ENCODE results near the gene PNMA8C. TPM values are rescaled to one million over a fixed set of nuclear protein-coding genes. Genes with fewer than 3 reads are reported as not detected.

Gene PNMA8C
- total RNA-seq, 1 experiment from 2014 or later: not detected

DNA sequence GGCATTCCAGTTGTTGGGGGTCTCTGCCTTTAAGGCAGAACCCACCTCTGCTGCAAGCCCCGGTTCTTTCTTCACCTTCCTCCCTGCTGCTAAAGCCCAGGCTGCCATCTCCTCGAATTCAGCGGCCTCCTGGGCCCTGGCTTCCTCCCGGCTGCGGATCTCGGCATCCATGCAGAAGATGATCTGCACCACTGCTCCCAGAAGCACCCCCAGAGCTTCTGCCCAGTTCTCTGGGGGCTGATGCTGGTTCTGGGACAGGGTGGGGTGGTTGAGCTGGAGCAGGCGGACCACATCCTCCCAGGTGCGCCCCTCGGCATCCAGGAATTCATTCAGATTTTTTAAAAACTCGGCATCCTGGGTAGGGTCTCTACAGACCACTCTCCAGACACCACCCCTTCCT is 41.6 kb upstream of the PNMA8C start:
- Histone ChIP-seq H3K27me3 (ENCODE audit: control insufficient read depth, insufficient read depth, low read length) (no peaks in the 10 kb centered on the region), H3K27ac (ENCODE audit: low read length) (no peak overlapping the region), H3K9me3 (ENCODE audit: control insufficient read depth, insufficient read depth, low read depth, low read length) (no peaks in the 10 kb centered on the region), H3K4me3 (ENCODE audit: low read depth in 2 of 2, low read length in 2 of 2) (no peak overlapping the region), H3K4me1 (ENCODE audit: control insufficient read depth, insufficient read depth, low read length) (no peaks in the 10 kb centered on the region; the same call in 1 of the 2 replicates), H3K36me3 (ENCODE audit: control insufficient read depth, insufficient read depth, low read length) (no peaks in the 10 kb centered on the region)
- no peak for TF ChIP-seq POLR2AphosphoS5 (IDR thresholded peaks at IDR 0.05; ENCODE audit: low read depth, low read length)
- TF ChIP-seq TCF7L2 (IDR thresholded peaks at IDR 0.05; ENCODE audit: low read depth, low read length): no peak
- TF ChIP-seq, protein P1, sequence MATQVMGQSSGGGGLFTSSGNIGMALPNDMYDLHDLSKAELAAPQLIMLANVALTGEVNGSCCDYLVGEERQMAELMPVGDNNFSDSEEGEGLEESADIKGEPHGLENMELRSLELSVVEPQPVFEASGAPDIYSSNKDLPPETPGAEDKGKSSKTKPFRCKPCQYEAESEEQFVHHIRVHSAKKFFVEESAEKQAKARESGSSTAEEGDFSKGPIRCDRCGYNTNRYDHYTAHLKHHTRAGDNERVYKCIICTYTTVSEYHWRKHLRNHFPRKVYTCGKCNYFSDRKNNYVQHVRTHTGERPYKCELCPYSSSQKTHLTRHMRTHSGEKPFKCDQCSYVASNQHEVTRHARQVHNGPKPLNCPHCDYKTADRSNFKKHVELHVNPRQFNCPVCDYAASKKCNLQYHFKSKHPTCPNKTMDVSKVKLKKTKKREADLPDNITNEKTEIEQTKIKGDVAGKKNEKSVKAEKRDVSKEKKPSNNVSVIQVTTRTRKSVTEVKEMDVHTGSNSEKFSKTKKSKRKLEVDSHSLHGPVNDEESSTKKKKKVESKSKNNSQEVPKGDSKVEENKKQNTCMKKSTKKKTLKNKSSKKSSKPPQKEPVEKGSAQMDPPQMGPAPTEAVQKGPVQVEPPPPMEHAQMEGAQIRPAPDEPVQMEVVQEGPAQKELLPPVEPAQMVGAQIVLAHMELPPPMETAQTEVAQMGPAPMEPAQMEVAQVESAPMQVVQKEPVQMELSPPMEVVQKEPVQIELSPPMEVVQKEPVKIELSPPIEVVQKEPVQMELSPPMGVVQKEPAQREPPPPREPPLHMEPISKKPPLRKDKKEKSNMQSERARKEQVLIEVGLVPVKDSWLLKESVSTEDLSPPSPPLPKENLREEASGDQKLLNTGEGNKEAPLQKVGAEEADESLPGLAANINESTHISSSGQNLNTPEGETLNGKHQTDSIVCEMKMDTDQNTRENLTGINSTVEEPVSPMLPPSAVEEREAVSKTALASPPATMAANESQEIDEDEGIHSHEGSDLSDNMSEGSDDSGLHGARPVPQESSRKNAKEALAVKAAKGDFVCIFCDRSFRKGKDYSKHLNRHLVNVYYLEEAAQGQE (IDR thresholded peaks at IDR 0.05; ENCODE audit: insufficient read depth in 1 of 2, low read depth in 2 of 2, low read length in 1 of 2): no peak
- TF ChIP-seq SIN3A (IDR thresholded peaks at IDR 0.05; ENCODE audit: borderline replicate concordance, insufficient read depth, low read depth, low read length): no peak
- TF ChIP-seq, protein P2, sequence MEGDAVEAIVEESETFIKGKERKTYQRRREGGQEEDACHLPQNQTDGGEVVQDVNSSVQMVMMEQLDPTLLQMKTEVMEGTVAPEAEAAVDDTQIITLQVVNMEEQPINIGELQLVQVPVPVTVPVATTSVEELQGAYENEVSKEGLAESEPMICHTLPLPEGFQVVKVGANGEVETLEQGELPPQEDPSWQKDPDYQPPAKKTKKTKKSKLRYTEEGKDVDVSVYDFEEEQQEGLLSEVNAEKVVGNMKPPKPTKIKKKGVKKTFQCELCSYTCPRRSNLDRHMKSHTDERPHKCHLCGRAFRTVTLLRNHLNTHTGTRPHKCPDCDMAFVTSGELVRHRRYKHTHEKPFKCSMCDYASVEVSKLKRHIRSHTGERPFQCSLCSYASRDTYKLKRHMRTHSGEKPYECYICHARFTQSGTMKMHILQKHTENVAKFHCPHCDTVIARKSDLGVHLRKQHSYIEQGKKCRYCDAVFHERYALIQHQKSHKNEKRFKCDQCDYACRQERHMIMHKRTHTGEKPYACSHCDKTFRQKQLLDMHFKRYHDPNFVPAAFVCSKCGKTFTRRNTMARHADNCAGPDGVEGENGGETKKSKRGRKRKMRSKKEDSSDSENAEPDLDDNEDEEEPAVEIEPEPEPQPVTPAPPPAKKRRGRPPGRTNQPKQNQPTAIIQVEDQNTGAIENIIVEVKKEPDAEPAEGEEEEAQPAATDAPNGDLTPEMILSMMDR (IDR thresholded peaks at IDR 0.05): no peak
- ATAC-seq (no peak), DNase-seq (ENCODE audit: low read depth, low spot score) (no peak)
- BruUV-seq (replicated peaks): no TSS peak
- ChIA-PET POLR2A (no interaction called here), CTCF (no interaction called here)
- intact Hi-C loops (cut with micrococcal nuclease; ENCODE audit: unreplicated experiment) (no loop called here), in situ Hi-C loops (cut with HindIII; ENCODE audit: low pct_unique_long_range_greater_than_20kb, low sequenced_read_pairs) (no loop called here)

DNA sequence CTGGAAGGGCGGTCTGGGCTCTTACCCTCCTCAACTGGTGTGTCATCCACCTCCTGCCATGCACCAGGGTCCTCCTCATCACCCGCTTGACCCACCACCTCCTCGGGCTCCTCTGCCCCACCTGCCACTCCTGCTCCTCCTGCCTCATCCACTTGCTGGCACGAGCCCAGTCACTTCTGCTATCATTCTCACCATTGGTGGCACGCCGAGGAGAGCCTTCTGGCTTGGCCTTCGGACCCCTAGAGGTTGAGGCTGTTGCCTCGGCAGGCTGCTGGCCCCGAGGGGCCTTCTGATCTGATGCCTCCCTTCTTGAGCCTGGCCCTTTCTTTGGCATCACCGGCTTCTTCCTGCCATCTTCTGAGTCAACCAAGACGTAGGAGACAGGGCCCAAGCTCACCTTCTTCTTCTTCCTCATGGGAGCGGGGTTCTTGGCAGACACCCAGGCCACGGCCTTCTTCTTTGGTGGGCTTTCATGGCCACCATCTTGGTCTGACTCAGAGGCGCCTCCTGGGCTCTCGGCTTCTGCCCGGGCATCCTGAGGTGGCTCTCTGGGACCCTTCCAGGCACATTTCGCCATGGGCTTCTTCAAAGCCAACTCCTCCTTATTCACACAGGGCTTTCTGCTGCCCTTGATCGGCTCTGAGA is 40.9 kb upstream of the PNMA8C start:
- Histone ChIP-seq H3K27ac (ENCODE audit: low read length) (no peak overlapping the region), H3K4me1 (ENCODE audit: control insufficient read depth, insufficient read depth, low read length) (no peaks in the 10 kb centered on the region; the same call in 1 of the 2 replicates), H3K9me3 (ENCODE audit: control insufficient read depth, insufficient read depth, low read depth, low read length) (no peaks in the 10 kb centered on the region), H3K36me3 (ENCODE audit: control insufficient read depth, insufficient read depth, low read length) (no peaks in the 10 kb centered on the region), H3K4me3 (ENCODE audit: low read depth in 2 of 2, low read length in 2 of 2) (no peak overlapping the region), H3K27me3 (ENCODE audit: control insufficient read depth, insufficient read depth, low read length) (no peaks in the 10 kb centered on the region)
- in situ Hi-C loops (cut with HindIII; ENCODE audit: low pct_unique_long_range_greater_than_20kb, low sequenced_read_pairs): no loop called here
- no TSS peak for BruUV-seq (replicated peaks)
- no peak for TF ChIP-seq SIN3A (IDR thresholded peaks at IDR 0.05; ENCODE audit: borderline replicate concordance, insufficient read depth, low read depth, low read length)
- no peak for TF ChIP-seq TCF7L2 (IDR thresholded peaks at IDR 0.05; ENCODE audit: low read depth, low read length)
- TF ChIP-seq, protein P2 (IDR thresholded peaks at IDR 0.05): no peak
- no peak for TF ChIP-seq POLR2AphosphoS5 (IDR thresholded peaks at IDR 0.05; ENCODE audit: low read depth, low read length)
- TF ChIP-seq, protein P1 (IDR thresholded peaks at IDR 0.05; ENCODE audit: insufficient read depth in 1 of 2, low read depth in 2 of 2, low read length in 1 of 2): no peak
- DNase-seq (ENCODE audit: low read depth, low spot score) (no peak), ATAC-seq (no peak)
- POLR2A ChIA-PET: no interaction called here
- intact Hi-C loops (cut with micrococcal nuclease; ENCODE audit: unreplicated experiment): no loop called here
- CTCF ChIA-PET: no interaction called here

Measured in Panc1 (cell line).